Keratinocyte (primary cell): Measurements from ENCODE around the gene FCRL3. TPM values are rescaled to one million over a fixed set of nuclear protein-coding genes. Genes with fewer than 3 reads are reported as not detected.

Experiments
- DNase-seq: peaks from one replicate; pipeline ENCODE4 v3.0.0-alpha.2; 2011; ENCODE audit warnings: low read depth, missing footprints, low spot score
- FAIRE-seq: peaks from 2 replicates; lab custom pipeline; 2011; peaks lifted over from hg19 to GRCh38; lab: Jason Lieb, UNC
- H2AFZ ChIP-seq: 2 replicates; pipeline ENCODE4 v1.6.0; 2012; ENCODE audit warnings: low read length, control low read depth, inconsistent platforms; ENCODE audit not compliant: control insufficient read depth
- H3K27ac ChIP-seq: 2 replicates; pipeline ENCODE4 v1.5.1; 2011; ENCODE audit warnings: low read length; ENCODE audit not compliant: control insufficient read depth, insufficient read depth
- H3K27me3 ChIP-seq: 3 replicates; pipeline ENCODE4 v1.6.0; 2011; ENCODE audit warnings: low read length; ENCODE audit not compliant: control insufficient read depth, insufficient read depth; ENCODE audit errors: extremely low read depth
- H3K36me3 ChIP-seq, 2 experiments: 2 replicates in 1 of 2; 3 replicates in 1 of 2; pipeline ENCODE4 v1.5.1; 2011; ENCODE audit warnings: low read length in 2 of 2, mild to moderate bottlenecking in 1 of 2; ENCODE audit not compliant: control insufficient read depth in 2 of 2, insufficient read depth in 2 of 2; ENCODE audit errors: extremely low read depth in 1 of 2
- H3K4me1 ChIP-seq: 3 replicates; pipeline ENCODE4 v1.5.1; 2011; ENCODE audit warnings: low read length; ENCODE audit not compliant: control insufficient read depth, insufficient read depth; ENCODE audit errors: extremely low read depth
- H3K4me2 ChIP-seq: 3 replicates; pipeline ENCODE4 v1.6.0; 2011; ENCODE audit warnings: low read depth, low read length; ENCODE audit not compliant: control insufficient read depth, insufficient read depth; ENCODE audit errors: extremely low read depth
- H3K4me3 ChIP-seq, 3 experiments: fragments of 200-600 bp in 1 of 3; sonication (generic) in 1 of 3; 2 replicates in 2 of 3; 3 replicates in 1 of 3; pipeline ENCODE4 v1.5.1; 2011 to 2016; ENCODE audit warnings: low read length in 3 of 3, mild to moderate bottlenecking in 3 of 3, control low read depth in 2 of 3, inconsistent platforms in 1 of 3, low read depth in 1 of 3, mixed read lengths in 1 of 3, mixed run types in 1 of 3, moderate library complexity in 1 of 3; ENCODE audit not compliant: control insufficient read depth in 2 of 3, insufficient read depth in 2 of 3; ENCODE audit errors: extremely low read depth in 1 of 3
- H3K79me2 ChIP-seq: 2 replicates; pipeline ENCODE4 v1.6.0; 2012; ENCODE audit warnings: low read length; ENCODE audit not compliant: control insufficient read depth, insufficient read depth
- H3K9ac ChIP-seq: 3 replicates; pipeline ENCODE4 v1.6.0; 2011; ENCODE audit warnings: low read length; ENCODE audit not compliant: control insufficient read depth, insufficient read depth; ENCODE audit errors: extremely low read depth
- H3K9me1 ChIP-seq: 3 replicates; pipeline ENCODE4 v1.6.0; 2011; ENCODE audit warnings: low read length; ENCODE audit not compliant: control insufficient read depth, insufficient read depth; ENCODE audit errors: extremely low read depth
- H3K9me3 ChIP-seq: 2 replicates; pipeline ENCODE4 v1.5.1; 2012; ENCODE audit warnings: low read depth, low read length; ENCODE audit not compliant: control insufficient read depth
- H4K20me1 ChIP-seq: 3 replicates; pipeline ENCODE4 v1.6.0; 2011; ENCODE audit warnings: low read length; ENCODE audit not compliant: control insufficient read depth, insufficient read depth; ENCODE audit errors: extremely low read depth
- CTCF ChIP-seq, 3 experiments: IDR thresholded peaks in 1 of 3; conservative IDR thresholded peaks in 1 of 3; optimal IDR thresholded peaks in 1 of 3; 2 replicates in 2 of 3; 3 replicates in 1 of 3; pipeline versions ENCODE3 to v1.5.1; 2011; ENCODE audit warnings: low read length in 3 of 3, mild to moderate bottlenecking in 3 of 3, moderate library complexity in 2 of 3, control low read depth in 1 of 3, inconsistent platforms in 1 of 3; ENCODE audit not compliant: insufficient read depth in 2 of 3; ENCODE audit errors: extremely low read depth in 1 of 3
- EZH2 ChIP-seq: IDR thresholded peaks from one replicate; pipeline ENCODE4 v1.6.1; 2012; ENCODE audit warnings: inconsistent platforms, mild to moderate bottlenecking, low read length, moderate library complexity
- dilution Hi-C: fragments of 300-500 bp; cut with MboI; formaldehyde crosslinking; loops from one replicate; pipeline ENCODE4 v1.7.0; 2020; ENCODE audit warnings: low sequenced_read_pairs; ENCODE audit not compliant: extremely low pct_ligation_motif_present
- polyA plus RNA-seq, 5 experiments: library from polyadenylated mRNA; depleted of rRNA in 3 of 5; stranded (reverse) in 3 of 5; stranded (forward) in 1 of 5; unstranded in 1 of 5; fragments of >200 nt; gene quantifications; 1 replicate in 1 of 5; 2 replicates in 3 of 5; 3 replicates in 1 of 5; pipeline versions ENCODE4 v1.2.1 to v1.2.3, GENCODE V29; 2011 to 2012; ENCODE audit warnings: missing spikeins in 2 of 5, low read depth in 1 of 5, low replicate concordance in 1 of 5

The FCRL3 gene
- polyA plus RNA-seq, 1 donor (not counting 4 experiments of a cell fraction or from before 2014, with no cell fraction given): not detected

GRCh38 chr1:157691285-157691920 is 9.2 kb downstream of the FCRL3 start:
- no peak overlapping the region for H2AFZ ChIP-seq
- H3K79me2 ChIP-seq: no peaks in the 10 kb centered on the region
- no peak overlapping the region for H3K27ac ChIP-seq
- DNase-seq (peak; percentile 0), FAIRE-seq (no peak)
- no peaks in the 10 kb centered on the region for H3K36me3 ChIP-seq
- no peaks in the 10 kb centered on the region for H3K4me1 ChIP-seq
- TF ChIP-seq EZH2 (no peak), CTCF (optimal IDR thresholded peaks at IDR 0.05 in 1 of 3, IDR thresholded peaks at IDR 0.05 in 1 of 3, conservative IDR thresholded peaks at IDR 0.05 in 1 of 3; ENCODE audit: extremely low read depth in 1 of 3, insufficient read depth in 2 of 3, low read length in 3 of 3) (peak; percentile 59 to 67 (median 64))
- H3K9me3 ChIP-seq: no peaks in the 10 kb centered on the region
- no peaks in the 10 kb centered on the region for H4K20me1 ChIP-seq
- dilution Hi-C loops: no loop called here
- no peak overlapping the region for H3K4me3 ChIP-seq
- no peak overlapping the region for H3K4me2 ChIP-seq
- no peaks in the 10 kb centered on the region for H3K9me1 ChIP-seq
- H3K27me3 ChIP-seq: no peaks in the 10 kb centered on the region
- H3K9ac ChIP-seq: no peak overlapping the region

- Histone ChIP-seq H3K36me3 (no peaks in the 10 kb centered on the region), H3K9me1 (no peaks in the 10 kb centered on the region), H3K4me3 (no peak overlapping the region), H3K4me1 (no peaks in the 10 kb centered on the region), H3K27ac (no peak overlapping the region), H3K9ac (no peak overlapping the region), H3K27me3 (no peaks in the 10 kb centered on the region), H3K79me2 (no peaks in the 10 kb centered on the region), H3K4me2 (no peak overlapping the region), H3K9me3 (no peaks in the 10 kb centered on the region), H2AFZ (no peak overlapping the region), H4K20me1 (no peaks in the 10 kb centered on the region)
- FAIRE-seq (no peak), DNase-seq (no peak)
- dilution Hi-C loops: no loop called here
- TF ChIP-seq EZH2 (no peak), CTCF (optimal IDR thresholded peaks at IDR 0.05 in 1 of 3, IDR thresholded peaks at IDR 0.05 in 1 of 3, conservative IDR thresholded peaks at IDR 0.05 in 1 of 3; ENCODE audit: extremely low read depth in 1 of 3, insufficient read depth in 2 of 3, low read length in 3 of 3) (no peak)
Observed at GRCh38 chr1:157682710-157683437, 17.7 kb downstream of the FCRL3 start.
